Glomerular visceral epithelial cell (primary cell): ENCODE measurements around the gene CRYAB.
"Not testable (repeated sequence)": the region's sequence is repeated elsewhere in the genome, so short reads cannot be mapped to it uniquely, and the experiment has no call there.

Source experiments
- DNase-seq: peaks from one replicate; pipeline ENCODE4 v3.0.0-alpha.2; 2016; ENCODE audit errors: extremely low spot score

The CRYAB gene

GRCh38 chr11:111933872-111934271 lies 22.3 kb upstream of the CRYAB start:
- no peak for DNase-seq

- not testable (repeated sequence) for DNase-seq
Observed at GRCh38 chr11:111933176-111933575, 21.6 kb upstream of the CRYAB start.

- no peak for DNase-seq
Observed at GRCh38 chr11:111932611-111932950, 21.0 kb upstream of the CRYAB start.

- DNase-seq, result no peak
Observed at GRCh38 chr11:111930472-111930871, 18.9 kb upstream of the CRYAB start.

GRCh38 chr11:111926505-111927391 lies 15.2 kb upstream of the CRYAB start:
- peak; percentile 96 for DNase-seq

- DNase-seq, result no peak
Observed at GRCh38 chr11:111925953-111926352, 14.4 kb upstream of the CRYAB start.

GRCh38 chr11:111923951-111924350 lies 12.4 kb upstream of the CRYAB start:
- no peak for DNase-seq

GRCh38 chr11:111923351-111923788 lies 11.8 kb upstream of the CRYAB start:
- DNase-seq, result no peak

- DNase-seq, result no peak
Observed at GRCh38 chr11:111922803-111923202, 11.2 kb upstream of the CRYAB start.

- no peak for DNase-seq
Observed at GRCh38 chr11:111921541-111922230, 10.1 kb upstream of the CRYAB start.

- DNase-seq, result no peak
Observed at GRCh38 chr11:111920908-111921307, 9.3 kb upstream of the CRYAB start.

GRCh38 chr11:111918390-111919256 lies 7.1 kb upstream of the CRYAB start, which contains the start of gene C11orf52:
Gene C11orf52, plus strand, starts transcription at chr11:111918913. Its CDS starts 60 bp downstream, at chr11:111918973.
- DNase-seq, result peak; percentile 65

GRCh38 chr11:111917788-111918187 lies 6.2 kb upstream of the CRYAB start:
- DNase-seq, result no peak

GRCh38 chr11:111917312-111917711 lies 5.7 kb upstream of the CRYAB start:
- no peak for DNase-seq

GRCh38 chr11:111916768-111917167 lies 5.2 kb upstream of the CRYAB start:
- no peak for DNase-seq

- peak; percentile 61 for DNase-seq
Observed at GRCh38 chr11:111913997-111914396, 2.4 kb upstream of the CRYAB start.

- DNase-seq, result no peak
Observed at GRCh38 chr11:111913031-111913861, 1.7 kb upstream of the CRYAB start.

- no peak for DNase-seq
Observed at GRCh38 chr11:111912535-111912934, 965 bp upstream of the CRYAB start, which contains the start of gene HSPB2. Gene HSPB2, plus strand, starts transcription at chr11:111912734. Its CDS starts 96 bp downstream, at chr11:111912830.

GRCh38 chr11:111910676-111911562 lies 651 bp downstream of the CRYAB start:
- DNase-seq, result no peak

- no peak for DNase-seq
Observed at GRCh38 chr11:111909378-111909777, 2.2 kb downstream of the CRYAB start.
